T-cell (primary cell): Measurements from ENCODE around the gene ZNF48. TPM values are rescaled to one million over a fixed set of nuclear protein-coding genes. Genes with fewer than 3 reads are reported as not detected.
A peak's percentile ranks its signal among the peaks of the same experiment; 100 is the strongest.

Experiments
- ATAC-seq, 4 experiments: fragments of 200-7000 bp in 3 of 4; fragments of 150-1000 bp in 1 of 4; cut with Tn5 transposase; replicated peaks in 1 of 4; 1 replicate in 3 of 4; 2 replicates in 1 of 4; pipeline ENCODE4 v1.10.0; 2021; ENCODE audit warnings: moderate library complexity in 3 of 4, mild to moderate bottlenecking in 2 of 4, moderate number of reproducible peaks in 1 of 4
- CTCF ChIA-PET, 2 donors: fragments of 300-600 bp; sonication (Branson Sonifier 250); formaldehyde crosslinking; loops; one replicate each; lab custom pipeline; 2022; ENCODE audit warnings: antibody characterized with exemption in 2 of 2; lab: Charles Lee
- POLR2A ChIA-PET, 2 donors: fragments of 300-600 bp; sonication (Branson Sonifier 250); formaldehyde crosslinking; loops; one replicate each; lab custom pipeline; 2022; ENCODE audit warnings: antibody characterized with exemption in 2 of 2; lab: Charles Lee
- DNase-seq, 35 experiments: peaks; one replicate each; pipeline versions ENCODE4 v3.0.0 to v3.0.0-alpha.2; 2013 to 2023
- H3K27ac ChIP-seq: one replicate; pipeline ENCODE4 v1.5.1; 2013; ENCODE audit warnings: low read length
- H3K27me3 ChIP-seq, 2 experiments: replicated peaks in 1 of 2; 1 replicate in 1 of 2; 2 replicates in 1 of 2; pipeline versions ENCODE4 v1.6.1 to v1.7.0; 2013; ENCODE audit warnings: low read length in 1 of 2, mixed read lengths in 1 of 2; ENCODE audit not compliant: control insufficient read depth in 2 of 2, insufficient read depth in 2 of 2; ENCODE audit errors: extremely low read depth in 1 of 2
- H3K36me3 ChIP-seq, 2 donors: 1 replicate in 1 of 2; 2 replicates in 1 of 2; pipeline versions ENCODE4 v1.6.1 to v1.7.0; 2013; ENCODE audit warnings: low read length in 1 of 2; ENCODE audit not compliant: control insufficient read depth in 2 of 2, insufficient read depth in 1 of 2; ENCODE audit errors: extremely low read depth in 1 of 2
- H3K4me1 ChIP-seq, 2 experiments: 1 replicate in 1 of 2; 2 replicates in 1 of 2; pipeline versions ENCODE4 v1.6.1 to v1.7.0; 2013; ENCODE audit warnings: low read length in 2 of 2, mixed read lengths in 1 of 2; ENCODE audit not compliant: insufficient read depth in 2 of 2, control insufficient read depth in 1 of 2; ENCODE audit errors: extremely low read depth in 1 of 2
- H3K4me3 ChIP-seq, 2 donors: 1 replicate in 1 of 2; 2 replicates in 1 of 2; pipeline versions ENCODE4 v1.5.1 to v1.7.0; 2013; ENCODE audit warnings: mild to moderate bottlenecking in 2 of 2, low read length in 1 of 2, moderate library complexity in 1 of 2; ENCODE audit not compliant: control insufficient read depth in 1 of 2; ENCODE audit errors: extremely low read depth in 1 of 2
- H3K9me3 ChIP-seq: 2 replicates; pipeline ENCODE4 v1.7.0; 2013
- H3K27ac Mint-ChIP-seq, 2 donors: one replicate each; pipeline ENCODE4 v1.8.0; 2020 to 2021; ENCODE audit warnings: mild to moderate bottlenecking in 2 of 2, mixed read lengths in 2 of 2
- H3K27me3 Mint-ChIP-seq, 2 donors: one replicate each; pipeline ENCODE4 v1.8.0; 2021 to 2022; ENCODE audit warnings: mixed read lengths in 2 of 2
- H3K36me3 Mint-ChIP-seq: one replicate; pipeline ENCODE4 v1.8.0; 2021; ENCODE audit warnings: mixed read lengths
- H3K4me1 Mint-ChIP-seq, 3 donors: one replicate each; pipeline ENCODE4 v1.8.0; 2020 to 2022; ENCODE audit warnings: mixed read lengths in 3 of 3, mild to moderate bottlenecking in 1 of 3
- H3K4me3 Mint-ChIP-seq, 3 donors: one replicate each; pipeline ENCODE4 v1.8.0; 2020 to 2022; ENCODE audit warnings: mild to moderate bottlenecking in 3 of 3, mixed read lengths in 3 of 3, moderate library complexity in 3 of 3
- H3K9me3 Mint-ChIP-seq, 3 donors: one replicate each; pipeline ENCODE4 v1.8.0; 2020 to 2022; ENCODE audit warnings: mixed read lengths in 3 of 3
- WGBS: methylation state at CpG from one replicate; pipeline ENCODE4 v1.1.5; 2013; ENCODE audit warnings: missing lambda C conversion rate; ENCODE audit not compliant: insufficient coverage; 5-methylcytosine and 5-hydroxymethylcytosine counted together
- total RNA-seq, 35 experiments: library from RNA in 6 of 35; stranded (reverse) in 6 of 35; fragments of 120-200 nt in 1 of 35; gene quantifications; one replicate each; pipeline versions ENCODE4 v1.2.1 to v1.2.4 and lab custom pipeline; 2013 to 2026

ZNF48 gene
- total RNA-seq, 5 donors from 2014 or later (not counting 1 experiment from before 2014, with no cell fraction given): 7.3 to 17.5 (median 16.4) TPM

GRCh38 chr16:30445408-30446202 lies 50.4 kb downstream of the ZNF48 start, which contains the start of gene SEPHS2:
TSS of gene SEPHS2 (minus strand) at chr16:30445874. CDS start at chr16:30445727, 147 bp downstream.
- under 1% methylated on average over 49 of the region's 59 CpGs for WGBS
- Histone ChIP-seq H3K4me1 (peaks cover 22 to 49% of the 10 kb centered on the region in 2 experiments), H3K9me3 (no peaks in the 10 kb centered on the region), H3K27ac (peak within 1 kb of the TSS; percentile 71), H3K4me3 (peak within 1 kb of the TSS; percentile 81 to 94), H3K27me3 (no peaks in the 10 kb centered on the region), H3K36me3 (peaks cover 3 to 5% of the 10 kb centered on the region in 2 donors)
- H3K27me3 Mint-ChIP-seq: no peaks in the 10 kb centered on the region
- peak; percentile 96 to 97 (median 96) for ATAC-seq
- ChIA-PET POLR2A (no interaction called here), CTCF (interaction anchor here in 1 of 2 donors (1.6 to 2.5 kb wide), 2 partner anchors 16 to 30 kb away, joined by 4 to 10 read pairs; partner anchors contain the start of gene DCTPP1)
- peak; percentile 88 to 99 (median 96) for DNase-seq
- H3K9me3 Mint-ChIP-seq: peaks cover 0 to 3% (median 0%) of the 10 kb centered on the region in 3 donors
- peaks cover 17% of the 10 kb centered on the region for H3K36me3 Mint-ChIP-seq
- H3K4me3 Mint-ChIP-seq: peak within 1 kb of the TSS; percentile 85 to 95 (median 90)
- H3K4me1 Mint-ChIP-seq: peaks cover 38 to 50% (median 46%) of the 10 kb centered on the region in 3 donors
- H3K27ac Mint-ChIP-seq: peak within 1 kb of the TSS; percentile 93 to 96

- ATAC-seq: no peak
- ChIA-PET POLR2A (no interaction called here), CTCF (interaction anchor here (0.6 to 2.5 kb wide), 2 partner anchors 16 to 42 kb away, joined by 5 to 10 read pairs; partner anchors contain the start of gene DCTPP1 (in 1 of the 2))
- peaks cover 42 to 54% (median 50%) of the 10 kb centered on the region in 3 donors for H3K4me1 Mint-ChIP-seq
- DNase-seq: no peak
- peak overlapping the region; percentile 93 to 96 for H3K27ac Mint-ChIP-seq
- Histone ChIP-seq H3K27me3 (no peaks in the 10 kb centered on the region), H3K36me3 (peaks cover 3 to 5% of the 10 kb centered on the region in 2 donors), H3K9me3 (no peaks in the 10 kb centered on the region), H3K4me3 (peak overlapping the region; percentile 81 to 94), H3K27ac (peak overlapping the region; percentile 71), H3K4me1 (peaks cover 26 to 55% of the 10 kb centered on the region in 2 experiments)
- H3K27me3 Mint-ChIP-seq: no peaks in the 10 kb centered on the region
- H3K9me3 Mint-ChIP-seq: peaks cover 0 to 3% (median 0%) of the 10 kb centered on the region in 3 donors
- H3K36me3 Mint-ChIP-seq: peaks cover 17% of the 10 kb centered on the region
- peak overlapping the region; percentile 85 to 95 (median 90) for H3K4me3 Mint-ChIP-seq
- WGBS: 80% methylated on average over 1 of the region's 10 CpGs
Observed at GRCh38 chr16:30446203-30446595, 51.0 kb downstream of the ZNF48 start.

- ChIA-PET CTCF (interaction anchor here in 1 of 2 donors (1.8 kb wide), 1 partner anchor 18 kb away, joined by 11 read pairs; the partner anchor contains the start of gene DCTPP1), POLR2A (interaction anchor here in 1 of 2 donors (0.6 kb wide), 1 partner anchor 44 kb away, joined by 3 read pairs; no protein-coding TSS in a partner anchor)
- 87% methylated on average over 8 of the region's 12 CpGs for whole genome bisulfite sequencing
- Mint-ChIP-seq H3K27me3 (no peaks in the 10 kb centered on the region), H3K4me3 (no peak overlapping the region), H3K36me3 (peaks cover 17% of the 10 kb centered on the region), H3K9me3 (peaks cover 0 to 3% (median 0%) of the 10 kb centered on the region in 3 donors), H3K4me1 (peaks cover 47 to 58% (median 55%) of the 10 kb centered on the region in 3 donors), H3K27ac (no peak overlapping the region)
- no peak overlapping the region for H3K4me3 ChIP-seq
- no peak overlapping the region for H3K27ac ChIP-seq
- no peaks in the 10 kb centered on the region for H3K9me3 ChIP-seq
- ATAC-seq (no peak), DNase-seq (no peak)
- peaks cover 33 to 57% of the 10 kb centered on the region in 2 experiments for H3K4me1 ChIP-seq
- H3K36me3 ChIP-seq: peaks cover 3 to 5% of the 10 kb centered on the region in 2 donors
- no peaks in the 10 kb centered on the region for H3K27me3 ChIP-seq
Observed at GRCh38 chr16:30447512-30448226, 52.4 kb downstream of the ZNF48 start.

GRCh38 chr16:30449116-30449435 lies 53.9 kb downstream of the ZNF48 start:
- Mint-ChIP-seq H3K27me3 (no peaks in the 10 kb centered on the region), H3K4me3 (no peak overlapping the region), H3K36me3 (peaks cover 6% of the 10 kb centered on the region), H3K4me1 (peaks cover 44 to 50% (median 49%) of the 10 kb centered on the region in 3 donors), H3K27ac (no peak overlapping the region), H3K9me3 (peaks cover 0 to 3% (median 0%) of the 10 kb centered on the region in 3 donors)
- ATAC-seq: no peak
- Histone ChIP-seq H3K27me3 (no peaks in the 10 kb centered on the region), H3K9me3 (no peaks in the 10 kb centered on the region), H3K4me1 (peaks cover 27 to 47% of the 10 kb centered on the region in 2 experiments), H3K4me3 (no peak overlapping the region), H3K36me3 (peaks cover under 1 to 2% of the 10 kb centered on the region in 2 donors), H3K27ac (no peak overlapping the region)
- WGBS: no CpG with 5 or more reads among the region's 3 CpGs
- CTCF ChIA-PET: interaction anchor here (0.5 to 2.8 kb wide), 23 partner anchors 9 to 846 kb away, joined by 3 to 14 read pairs (median 4); partner anchors contain the start of genes DCTPP1 (in 1 of the 2) and ZNF747 (in 1 of the 2)
- DNase-seq: no peak
- POLR2A ChIA-PET: interaction anchor here (0.6 to 1.0 kb wide), 4 partner anchors 26 to 208 kb away, joined by 3 to 5 read pairs (median 3); no protein-coding TSS in a partner anchor

Other genes with a start within 250 kb of the ZNF48 start
- gene CORO1A, start 211.8 kb upstream of the ZNF48 start, total RNA-seq: 1,000 to 10,000 TPM in 2 of 5 donors, 100 to 1,000 TPM in 3; 708 to 1,286 (median 987) TPM
- 100 to 1,000 TPM in 3 of 5 donors, 10 to 100 TPM in 2; 47.0 to 115 (median 100) TPM for gene BOLA2B, start 201.8 kb upstream of the ZNF48 start, total RNA-seq
- 100 to 1,000 TPM in 2 of 5 donors, 10 to 100 TPM in 3; 31.6 to 114 (median 86.4) TPM for gene SLX1A, start 201.5 kb upstream of the ZNF48 start, total RNA-seq
- gene SULT1A3, start 196.2 kb upstream of the ZNF48 start, total RNA-seq: 10 to 100 TPM; 25.8 to 42.6 (median 30.8) TPM
- 10 to 100 TPM; 15.7 to 43.6 (median 29.2) TPM for gene NPIPB13, start 146.9 kb upstream of the ZNF48 start, total RNA-seq
- gene CD2BP2, start 40.1 kb upstream of the ZNF48 start, total RNA-seq: 10 to 100 TPM; 38.9 to 80.3 (median 73.3) TPM
- gene TBC1D10B, start 24.9 kb upstream of the ZNF48 start, total RNA-seq: 10 to 100 TPM; 24.0 to 60.1 (median 52.5) TPM
- 1 to 10 TPM in 2 of 5 donors, under 1 TPM in 1, not detected in 2; 0.91 to 1.3 (median 1.1) TPM for gene MYL11, start 20.6 kb upstream of the ZNF48 start, total RNA-seq
- gene SEPTIN1, start 12.9 kb upstream of the ZNF48 start, total RNA-seq: 100 to 1,000 TPM; 191 to 259 (median 229) TPM
- gene ZNF771, start 12.2 kb downstream of the ZNF48 start, total RNA-seq: 1 to 10 TPM; 1.3 to 6.6 (median 6.2) TPM
- 10 to 100 TPM; 11.2 to 30.6 (median 24.7) TPM for gene DCTPP1, start 34.6 kb downstream of the ZNF48 start, total RNA-seq
- 10 to 100 TPM; 21.3 to 50.2 (median 47.8) TPM for gene SEPHS2, start 50.5 kb downstream of the ZNF48 start, total RNA-seq
- 100 to 1,000 TPM; 322 to 640 (median 518) TPM for gene ITGAL, start 77.3 kb downstream of the ZNF48 start, total RNA-seq
- 1 to 10 TPM; 5.0 to 8.3 (median 7.2) TPM for gene ZNF768, start 131.1 kb downstream of the ZNF48 start, total RNA-seq
- gene ZNF747, start 139.4 kb downstream of the ZNF48 start, total RNA-seq: 10 to 100 TPM in 3 of 5 donors, 1 to 10 TPM in 2; 6.8 to 17.4 (median 14.2) TPM
- gene ZNF764, start 163.0 kb downstream of the ZNF48 start, total RNA-seq: 10 to 100 TPM; 14.9 to 33.9 (median 27.3) TPM
- 10 to 100 TPM; 11.9 to 25.9 (median 20.7) TPM for gene ZNF688, start 176.3 kb downstream of the ZNF48 start, total RNA-seq
- gene ZNF785, start 190.3 kb downstream of the ZNF48 start, total RNA-seq: 10 to 100 TPM; 11.7 to 30.9 (median 26.6) TPM
- 10 to 100 TPM; 11.0 to 13.7 (median 12.4) TPM for gene ZNF689, start 215.0 kb downstream of the ZNF48 start, total RNA-seq